ENCODE data around the gene ABCC4.

Gene ABCC4

GRCh38 chr13:95251641-95252040 is 49.6 kb downstream of the ABCC4 start:
- no peak for DNase-seq

GRCh38 chr13:95250961-95251360 is 50.3 kb downstream of the ABCC4 start:
- Histone ChIP-seq H3K36me3 (peaks cover 7% of the 10 kb centered on the region), H3K4me3 (ENCODE audit: low read depth, low read length) (no peak overlapping the region), H3K4me1 (peaks cover 8% of the 10 kb centered on the region; the same call in 1 of the 2 replicates), H3K27me3 (no peaks in the 10 kb centered on the region), H3K9me3 (no peaks in the 10 kb centered on the region)
- TF ChIP-seq CTCF (IDR thresholded peaks at IDR 0.05; ENCODE audit: low read depth, low read length), result no peak
- DNase-seq, result no peak

More at GRCh38 chr13:95251641-95252040, 49.6 kb downstream of the ABCC4 start:
- Histone ChIP-seq H3K4me1 (peaks cover 7% of the 10 kb centered on the region; the same call in 1 of the 2 replicates), H3K36me3 (peaks cover 2% of the 10 kb centered on the region), H3K9me3 (no peaks in the 10 kb centered on the region), H3K4me3 (ENCODE audit: low read depth, low read length) (no peak overlapping the region), H3K27me3 (no peaks in the 10 kb centered on the region)
- TF ChIP-seq CTCF (IDR thresholded peaks at IDR 0.05; ENCODE audit: low read depth, low read length), result no peak

GRCh38 chr13:95248953-95249352 is 52.3 kb downstream of the ABCC4 start:
- no peak overlapping the region for H3K4me3 ChIP-seq (ENCODE audit: low read depth, low read length)
- H3K36me3 ChIP-seq, result peaks cover 7% of the 10 kb centered on the region
- H3K9me3 ChIP-seq, result no peaks in the 10 kb centered on the region
- no peaks in the 10 kb centered on the region for H3K27me3 ChIP-seq
- H3K4me1 ChIP-seq, result peaks cover 8% of the 10 kb centered on the region; the same call in 1 of the 2 replicates
- no peak for DNase-seq
- TF ChIP-seq CTCF (IDR thresholded peaks at IDR 0.05; ENCODE audit: low read depth, low read length), result no peak

GRCh38 chr13:95247852-95248251 is 53.4 kb downstream of the ABCC4 start:
- no peaks in the 10 kb centered on the region for H3K27me3 ChIP-seq
- peaks cover 8% of the 10 kb centered on the region; the same call in 1 of the 2 replicates for H3K4me1 ChIP-seq
- no peak for TF ChIP-seq CTCF (IDR thresholded peaks at IDR 0.05; ENCODE audit: low read depth, low read length)
- no peaks in the 10 kb centered on the region for H3K9me3 ChIP-seq
- peaks cover 7% of the 10 kb centered on the region for H3K36me3 ChIP-seq
- no peak for DNase-seq
- no peak overlapping the region for H3K4me3 ChIP-seq (ENCODE audit: low read depth, low read length)

GRCh38 chr13:95247171-95247570 is 54.1 kb downstream of the ABCC4 start:
- no peak overlapping the region for H3K4me3 ChIP-seq (ENCODE audit: low read depth, low read length)
- no peaks in the 10 kb centered on the region for H3K9me3 ChIP-seq
- peaks cover 8% of the 10 kb centered on the region; the same call in 1 of the 2 replicates for H3K4me1 ChIP-seq
- no peak for TF ChIP-seq CTCF (IDR thresholded peaks at IDR 0.05; ENCODE audit: low read depth, low read length)
- no peaks in the 10 kb centered on the region for H3K27me3 ChIP-seq
- no peak for DNase-seq
- peaks cover 7% of the 10 kb centered on the region for H3K36me3 ChIP-seq

- no peak for TF ChIP-seq CTCF (IDR thresholded peaks at IDR 0.05; ENCODE audit: low read depth, low read length)
- H3K27me3 ChIP-seq, result no peaks in the 10 kb centered on the region
- DNase-seq, result no peak
These were observed 54.8 kb downstream of the ABCC4 start for GRCh38 chr13:95246292-95247082.

More at GRCh38 chr13:95246292-95247082, 54.8 kb downstream of the ABCC4 start:
- Histone ChIP-seq H3K9me3 (no peaks in the 10 kb centered on the region), H3K4me3 (ENCODE audit: low read depth, low read length) (no peak overlapping the region), H3K36me3 (peaks cover 7% of the 10 kb centered on the region), H3K4me1 (peaks cover 8% of the 10 kb centered on the region; the same call in 1 of the 2 replicates)

All from BE2C (cell line).